Upper lobe of left lung (tissue), 6 donors: ENCODE measurements around the gene YAP1. TPM values are rescaled to one million over a fixed set of nuclear protein-coding genes. Genes with fewer than 3 reads are reported as not detected.

Experiments
- ATAC-seq, 2 donors: fragments of 200-7000 bp; cut with Tn5 transposase; one replicate each; pipeline ENCODE4 v1.9.1; 2022; ENCODE audit warnings: mild to moderate bottlenecking in 2 of 2, moderate library complexity in 2 of 2; ENCODE audit not compliant: low FRiP score in 2 of 2
- DNase-seq, 2 donors: peaks; one replicate each; pipeline ENCODE4 v3.0.0-alpha.2; 2019 to 2020
- H3K27ac ChIP-seq, 4 donors: fragments of 200-600 bp; sonication (generic); one replicate each; pipeline ENCODE4 v1.5.1; 2016 to 2019
- H3K27me3 ChIP-seq, 4 donors: fragments of 200-600 bp; sonication (generic); one replicate each; pipeline ENCODE4 v1.5.1; 2017 to 2019
- H3K36me3 ChIP-seq, 4 donors: fragments of 200-600 bp; sonication (generic); one replicate each; pipeline ENCODE4 v1.5.1; 2016 to 2019
- H3K4me1 ChIP-seq, 4 donors: fragments of 200-600 bp; sonication (generic); one replicate each; pipeline ENCODE4 v1.5.1; 2018 to 2019
- H3K4me3 ChIP-seq, 4 donors: fragments of 200-600 bp; sonication (generic); one replicate each; pipeline ENCODE4 v1.5.1; 2017 to 2019; ENCODE audit warnings: mild to moderate bottlenecking in 2 of 4, moderate library complexity in 1 of 4
- H3K9me3 ChIP-seq, 4 donors: fragments of 200-600 bp; sonication (generic); one replicate each; pipeline ENCODE4 v1.5.1; 2018 to 2019
- EP300 ChIP-seq, 4 donors: sonication (generic); formaldehyde crosslinking; IDR thresholded peaks; one replicate each; pipeline ENCODE4 v1.5.1; 2017; ENCODE audit warnings: antibody characterized with exemption in 4 of 4, control low read depth in 2 of 4
- POLR2A ChIP-seq, 4 donors: fragments of 450-650 bp; IDR thresholded peaks; one replicate each; pipeline ENCODE4 v1.5.1; 2016 to 2017; ENCODE audit warnings: antibody characterized with exemption in 4 of 4, mild to moderate bottlenecking in 2 of 4
- POLR2AphosphoS5 ChIP-seq, 2 donors: sonication (generic); formaldehyde crosslinking; IDR thresholded peaks; one replicate each; pipeline ENCODE4 v1.5.1; 2017; ENCODE audit warnings: antibody characterized with exemption in 2 of 2
- WGBS, 2 donors: methylation state at CpG; one replicate each; pipeline ENCODE4 v1.1.5; 2017 to 2018; 5-methylcytosine and 5-hydroxymethylcytosine counted together
- total RNA-seq, 6 donors: library from RNA; depleted of rRNA in 4 of 6; stranded (reverse); fragments of >200 nt in 4 of 6; gene quantifications; one replicate each; pipeline versions ENCODE4 v1.1.0 to v1.2.1, GENCODE V29; 2016 to 2021
- TF ChIP-seq, protein P1 (sequence below), 6 experiments: fragments of 450-650 bp in 4 of 6; fragments of 200-600 bp in 2 of 6; sonication (generic) in 2 of 6; IDR thresholded peaks; one replicate each; pipeline ENCODE4 v1.5.1; 2016 to 2019; ENCODE audit warnings: antibody characterized with exemption in 6 of 6
- donor health status: DM: no; HTN: no; CAD: no; lungs with moderate emphysema.
- donor health status: DM: no; HTN: yes; CAD: no; lungs with severe emphysema.

YAP1 gene
- total RNA-seq, 6 donors from 2014 or later = 99.2 to 262 (median 190) TPM

DNA sequence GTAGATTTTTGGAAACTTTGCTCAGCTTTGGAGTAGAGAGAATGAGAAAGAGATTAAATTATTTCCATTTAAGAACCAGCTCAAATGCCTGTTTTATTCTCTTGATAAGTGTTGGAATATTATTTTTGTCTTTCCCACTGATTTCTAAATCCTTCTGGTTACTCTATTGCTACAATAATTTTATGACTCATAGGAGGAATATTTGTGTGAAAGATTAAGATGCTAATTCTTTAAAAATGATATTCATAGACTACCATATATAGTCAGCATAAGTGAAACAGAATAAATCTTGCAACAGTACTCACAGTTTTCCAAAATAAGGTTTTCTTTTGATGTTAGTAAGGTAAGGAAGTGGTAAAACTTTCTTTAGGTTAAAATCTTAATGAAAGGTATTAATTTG, 60.9 kb downstream of the YAP1 start:
- H3K36me3 ChIP-seq = peaks cover 0 to 11% (median 2%) of the 10 kb centered on the region in 4 donors
- TF ChIP-seq, protein P1, sequence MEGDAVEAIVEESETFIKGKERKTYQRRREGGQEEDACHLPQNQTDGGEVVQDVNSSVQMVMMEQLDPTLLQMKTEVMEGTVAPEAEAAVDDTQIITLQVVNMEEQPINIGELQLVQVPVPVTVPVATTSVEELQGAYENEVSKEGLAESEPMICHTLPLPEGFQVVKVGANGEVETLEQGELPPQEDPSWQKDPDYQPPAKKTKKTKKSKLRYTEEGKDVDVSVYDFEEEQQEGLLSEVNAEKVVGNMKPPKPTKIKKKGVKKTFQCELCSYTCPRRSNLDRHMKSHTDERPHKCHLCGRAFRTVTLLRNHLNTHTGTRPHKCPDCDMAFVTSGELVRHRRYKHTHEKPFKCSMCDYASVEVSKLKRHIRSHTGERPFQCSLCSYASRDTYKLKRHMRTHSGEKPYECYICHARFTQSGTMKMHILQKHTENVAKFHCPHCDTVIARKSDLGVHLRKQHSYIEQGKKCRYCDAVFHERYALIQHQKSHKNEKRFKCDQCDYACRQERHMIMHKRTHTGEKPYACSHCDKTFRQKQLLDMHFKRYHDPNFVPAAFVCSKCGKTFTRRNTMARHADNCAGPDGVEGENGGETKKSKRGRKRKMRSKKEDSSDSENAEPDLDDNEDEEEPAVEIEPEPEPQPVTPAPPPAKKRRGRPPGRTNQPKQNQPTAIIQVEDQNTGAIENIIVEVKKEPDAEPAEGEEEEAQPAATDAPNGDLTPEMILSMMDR (IDR thresholded peaks at IDR 0.05) = no peak
- TF ChIP-seq POLR2A (IDR thresholded peaks at IDR 0.05) = no peak
- no peak for TF ChIP-seq EP300 (IDR thresholded peaks at IDR 0.05)
- no peak for TF ChIP-seq POLR2AphosphoS5 (IDR thresholded peaks at IDR 0.05)
- peak in 1 of 2 donors; percentile 68 for ATAC-seq

DNA sequence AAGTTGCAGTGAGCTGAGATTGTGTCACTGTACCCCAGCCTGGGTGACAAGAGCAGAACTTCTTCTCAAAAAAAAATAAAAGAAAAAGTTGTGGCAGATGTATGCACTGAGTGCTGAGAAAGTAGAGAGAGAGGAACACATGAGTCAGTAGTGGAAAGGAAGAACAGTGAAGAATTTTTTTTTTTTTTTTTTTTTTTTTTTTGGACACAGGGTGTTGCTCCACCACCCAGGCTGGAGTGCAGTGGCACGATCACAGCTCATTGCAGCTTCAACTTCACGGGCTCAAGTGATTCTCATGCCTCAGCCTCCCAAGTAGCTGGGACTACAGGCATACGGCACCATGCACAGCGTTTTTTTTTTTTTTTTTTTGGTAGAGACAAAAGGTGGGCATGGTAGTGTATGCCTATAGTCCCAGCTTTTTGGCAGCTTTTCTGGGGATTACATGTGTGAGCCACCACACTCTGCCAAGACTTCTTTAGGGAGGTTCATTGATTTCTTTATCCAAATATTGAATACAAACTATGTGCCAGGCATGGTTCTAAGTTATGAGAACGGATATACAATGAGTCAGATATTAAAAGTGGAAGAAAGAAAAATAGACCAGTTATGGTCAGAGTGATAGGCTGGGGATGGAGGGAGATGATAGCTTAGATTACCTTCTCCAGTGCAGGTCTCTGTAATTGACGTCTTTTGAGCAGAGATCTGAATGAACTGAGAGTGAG, 62.0 kb downstream of the YAP1 start:
- peaks cover 5 to 18% (median 12%) of the 10 kb centered on the region in 4 donors for H3K4me1 ChIP-seq
- 47% methylated on average over 6 of the region's 6 CpGs for WGBS, 2 donors
- DNase-seq (peak in 1 of 2 donors; percentile 53), ATAC-seq (peak in 1 of 2 donors; percentile 69)
- H3K4me3 ChIP-seq = no peak overlapping the region
- H3K27ac ChIP-seq = peak overlapping the region; percentile 49 to 78 (median 60)
- no peaks in the 10 kb centered on the region for H3K9me3 ChIP-seq
- no peaks in the 10 kb centered on the region for H3K27me3 ChIP-seq
- H3K36me3 ChIP-seq = peaks cover 0 to 11% (median 2%) of the 10 kb centered on the region in 4 donors
- TF ChIP-seq POLR2A (IDR thresholded peaks at IDR 0.05) (no peak), POLR2AphosphoS5 (IDR thresholded peaks at IDR 0.05) (no peak), EP300 (IDR thresholded peaks at IDR 0.05) (no peak)
- TF ChIP-seq, protein P1 (IDR thresholded peaks at IDR 0.05) = no peak

More for the DNA sequence above, 60.9 kb downstream of the YAP1 start:
- Histone ChIP-seq H3K9me3 (no peaks in the 10 kb centered on the region), H3K4me1 (peaks cover 5 to 18% (median 12%) of the 10 kb centered on the region in 4 donors), H3K27ac (peak overlapping the region; percentile 49 to 78 (median 62)), H3K4me3 (no peak overlapping the region), H3K27me3 (no peaks in the 10 kb centered on the region)
- no peak for DNase-seq

DNA sequence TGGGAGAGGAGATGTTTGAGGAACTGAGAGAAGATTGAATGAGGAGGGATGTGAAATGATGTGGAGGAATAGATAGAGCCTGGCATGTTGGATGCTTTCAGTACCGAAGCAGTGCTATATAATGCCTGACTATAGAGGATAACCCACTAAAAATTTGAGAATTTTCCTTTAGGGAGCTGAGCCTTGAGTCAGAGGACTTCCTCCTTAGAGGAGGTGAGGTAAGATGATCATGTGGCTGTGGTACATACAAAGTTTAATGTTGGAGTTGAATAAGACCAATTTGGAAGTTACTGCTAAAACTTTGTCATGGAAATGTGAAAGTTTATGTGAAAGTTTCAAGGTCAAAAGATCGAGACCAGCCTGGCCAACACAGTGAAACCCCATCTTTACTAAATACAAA, 66.9 kb downstream of the YAP1 start:
- DNase-seq (no peak), ATAC-seq (no peak)
- Histone ChIP-seq H3K27me3 (no peaks in the 10 kb centered on the region), H3K4me3 (no peak overlapping the region), H3K9me3 (no peaks in the 10 kb centered on the region), H3K4me1 (peaks cover 0 to 16% (median 14%) of the 10 kb centered on the region in 4 donors), H3K27ac (peak overlapping the region in 3 of 4 donors; percentile 17 to 78 (median 24)), H3K36me3 (peaks cover 0 to 15% (median 2%) of the 10 kb centered on the region in 4 donors)
- 95 to 98% methylated on average over 2 of the region's 2 CpGs for WGBS, 2 donors
- TF ChIP-seq EP300 (IDR thresholded peaks at IDR 0.05) (no peak), POLR2AphosphoS5 (IDR thresholded peaks at IDR 0.05) (no peak), POLR2A (IDR thresholded peaks at IDR 0.05) (no peak)
- TF ChIP-seq, protein P1 (IDR thresholded peaks at IDR 0.05) = no peak

DNA sequence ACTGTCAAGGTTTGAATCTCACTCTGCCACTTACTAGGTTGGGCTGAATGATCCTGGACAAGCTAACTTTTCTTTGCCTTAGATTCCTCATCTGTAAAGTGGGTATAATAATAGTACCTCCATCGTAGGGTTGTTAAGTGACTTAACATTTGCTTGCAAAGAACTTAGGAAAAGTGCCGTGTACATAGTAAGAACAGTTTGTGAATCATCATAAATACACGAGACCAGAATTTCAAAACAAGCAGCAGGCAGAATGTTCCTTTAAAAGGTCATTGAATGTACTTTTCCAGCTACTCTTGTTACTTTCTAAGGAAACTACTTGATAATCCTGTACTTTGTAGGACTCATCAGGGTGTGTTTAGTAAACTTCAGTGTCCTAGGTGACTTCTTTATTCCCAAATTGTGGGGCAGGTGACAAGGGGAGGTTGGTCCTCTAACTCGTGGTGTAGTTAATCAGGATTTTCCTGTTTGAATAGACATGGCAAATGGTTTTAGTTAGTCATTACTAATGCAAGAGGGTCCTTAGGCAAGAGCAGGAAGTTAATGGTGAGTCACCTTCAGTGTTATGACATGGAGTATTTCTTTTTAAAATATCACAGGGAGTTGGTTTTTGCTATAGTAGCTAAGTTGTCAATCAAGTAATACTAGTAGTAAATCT, 67.9 kb downstream of the YAP1 start:
- 37 to 42% methylated on average over 4 of the region's 4 CpGs for WGBS, 2 donors
- Histone ChIP-seq H3K4me1 (peaks cover 0 to 16% (median 13%) of the 10 kb centered on the region in 4 donors), H3K36me3 (peaks cover 0 to 15% (median 2%) of the 10 kb centered on the region in 4 donors), H3K27ac (peak overlapping the region; percentile 63 to 78 (median 75)), H3K9me3 (no peaks in the 10 kb centered on the region), H3K27me3 (no peaks in the 10 kb centered on the region), H3K4me3 (no peak overlapping the region)
- DNase-seq (no peak), ATAC-seq (peak; percentile 79 to 90)
- TF ChIP-seq EP300 (IDR thresholded peaks at IDR 0.05) (peak in 2 of 4 donors; percentile 37 to 83), POLR2A (IDR thresholded peaks at IDR 0.05) (no peak), POLR2AphosphoS5 (IDR thresholded peaks at IDR 0.05) (peak; percentile 39 to 77)
- TF ChIP-seq, protein P1 (IDR thresholded peaks at IDR 0.05) = no peak
